Measurements from ENCODE around the gene XPNPEP3. TPM values are rescaled to one million over a fixed set of nuclear protein-coding genes. Genes with fewer than 3 reads are reported as not detected.
"Not testable (repeated sequence)": the region's sequence is repeated elsewhere in the genome, so short reads cannot be mapped to it uniquely, and the experiment has no call there.

The XPNPEP3 gene
- polyA plus RNA-seq, 1 experiment, result 25.8 TPM

DNA sequence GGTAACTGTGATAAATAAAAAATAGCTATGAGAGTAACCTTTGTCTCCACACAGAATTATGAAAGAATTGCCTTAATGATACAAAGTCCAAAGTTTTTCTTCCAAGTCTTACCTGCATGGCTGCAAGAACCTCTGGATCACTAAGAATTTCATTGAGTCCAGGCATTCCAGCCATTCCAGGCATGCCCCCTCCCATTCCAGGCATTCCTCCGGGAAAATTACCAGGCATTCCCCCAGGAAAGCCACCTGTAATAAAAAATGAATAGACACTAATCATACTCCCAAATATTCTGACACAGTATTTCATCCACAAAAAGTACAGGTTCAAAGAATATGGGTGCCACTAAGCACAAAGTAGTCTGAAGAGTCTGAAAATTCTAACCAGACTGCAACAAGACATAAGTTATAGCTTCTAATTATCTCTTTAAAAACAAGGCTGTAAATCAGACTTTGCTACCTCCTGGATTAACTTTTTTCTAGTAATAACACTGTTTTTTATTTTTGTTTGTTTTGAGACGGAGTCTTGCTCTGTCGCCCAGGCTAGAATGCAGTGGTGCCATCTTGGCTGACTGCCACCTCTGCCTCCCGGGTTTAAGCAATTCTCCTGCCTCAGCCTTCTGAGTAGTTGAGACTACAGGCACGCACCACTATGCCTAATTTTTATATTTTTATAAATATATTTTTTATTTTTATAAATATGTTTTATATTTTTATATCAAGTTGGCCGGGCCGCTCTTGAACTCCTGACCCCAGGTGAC is 29.8 kb upstream of the XPNPEP3 start:
- ChIA-PET CTCF (interaction anchor here (1.4 kb wide), 1 partner anchor 25 kb away, joined by 3 read pairs; no protein-coding TSS in a partner anchor), POLR2A (no interaction called here)
- no peak for DNase-seq (ENCODE audit: low read depth)
- TF ChIP-seq, protein P1, sequence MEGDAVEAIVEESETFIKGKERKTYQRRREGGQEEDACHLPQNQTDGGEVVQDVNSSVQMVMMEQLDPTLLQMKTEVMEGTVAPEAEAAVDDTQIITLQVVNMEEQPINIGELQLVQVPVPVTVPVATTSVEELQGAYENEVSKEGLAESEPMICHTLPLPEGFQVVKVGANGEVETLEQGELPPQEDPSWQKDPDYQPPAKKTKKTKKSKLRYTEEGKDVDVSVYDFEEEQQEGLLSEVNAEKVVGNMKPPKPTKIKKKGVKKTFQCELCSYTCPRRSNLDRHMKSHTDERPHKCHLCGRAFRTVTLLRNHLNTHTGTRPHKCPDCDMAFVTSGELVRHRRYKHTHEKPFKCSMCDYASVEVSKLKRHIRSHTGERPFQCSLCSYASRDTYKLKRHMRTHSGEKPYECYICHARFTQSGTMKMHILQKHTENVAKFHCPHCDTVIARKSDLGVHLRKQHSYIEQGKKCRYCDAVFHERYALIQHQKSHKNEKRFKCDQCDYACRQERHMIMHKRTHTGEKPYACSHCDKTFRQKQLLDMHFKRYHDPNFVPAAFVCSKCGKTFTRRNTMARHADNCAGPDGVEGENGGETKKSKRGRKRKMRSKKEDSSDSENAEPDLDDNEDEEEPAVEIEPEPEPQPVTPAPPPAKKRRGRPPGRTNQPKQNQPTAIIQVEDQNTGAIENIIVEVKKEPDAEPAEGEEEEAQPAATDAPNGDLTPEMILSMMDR (IDR thresholded peaks at IDR 0.05; ENCODE audit: insufficient read depth, low read depth, low read length), result no peak
- no peaks in the 10 kb centered on the region for H3K27me3 ChIP-seq (ENCODE audit: control insufficient read depth, insufficient read depth, low read length)
- peaks cover 5% of the 10 kb centered on the region for H3K36me3 ChIP-seq (ENCODE audit: control insufficient read depth, insufficient read depth, low read length)
- H3K4me3 ChIP-seq (ENCODE audit: low read depth, low read length), result no peak overlapping the region

DNA sequence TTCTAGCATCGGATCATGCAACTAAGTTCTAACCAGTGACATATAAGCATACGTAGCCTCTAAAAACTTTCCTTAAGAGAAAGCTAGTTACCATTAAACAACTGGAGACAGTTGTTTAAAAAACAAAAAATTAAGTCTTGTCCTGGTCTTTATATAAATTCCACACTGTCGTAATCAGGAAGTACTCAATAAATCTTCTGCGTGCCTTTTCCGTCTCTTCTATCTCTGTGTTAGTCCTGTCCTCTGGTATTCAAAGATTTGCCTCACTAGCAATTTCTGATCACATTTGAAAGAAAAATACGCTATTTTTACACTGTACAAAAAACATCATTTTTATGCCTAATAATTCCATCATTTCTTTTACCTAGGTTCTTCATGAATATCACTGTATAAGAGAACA is 27.8 kb upstream of the XPNPEP3 start:
- H3K4me3 ChIP-seq (ENCODE audit: low read depth, low read length), result no peak overlapping the region
- no peak for DNase-seq (ENCODE audit: low read depth)
- POLR2A ChIA-PET, result no interaction called here
- CTCF ChIA-PET, result interaction anchor here (0.8 kb wide), 1 partner anchor 12 kb away, joined by 3 read pairs; no protein-coding TSS in a partner anchor
- peaks cover 5% of the 10 kb centered on the region for H3K36me3 ChIP-seq (ENCODE audit: control insufficient read depth, insufficient read depth, low read length)
- TF ChIP-seq, protein P1 (IDR thresholded peaks at IDR 0.05; ENCODE audit: insufficient read depth, low read depth, low read length), result no peak
- H3K27me3 ChIP-seq (ENCODE audit: control insufficient read depth, insufficient read depth, low read length), result no peaks in the 10 kb centered on the region

DNA sequence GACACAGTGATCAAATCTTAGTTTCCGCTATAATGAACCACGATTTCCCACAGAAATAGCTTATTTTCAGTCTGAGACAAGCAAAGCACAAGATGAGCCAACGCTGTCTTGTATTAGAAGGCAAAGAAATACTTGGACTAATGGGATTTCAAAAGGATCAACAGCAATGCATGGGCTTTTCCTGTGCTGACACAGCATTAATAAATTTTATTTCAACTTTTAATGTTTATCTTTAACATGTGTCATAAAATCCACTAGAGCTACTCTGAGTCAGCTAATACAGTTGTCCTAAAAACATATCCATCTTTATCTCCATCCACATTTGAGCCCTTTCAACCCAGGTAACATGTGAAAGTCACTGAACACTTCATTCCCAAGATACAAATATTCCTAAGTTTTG is 22.3 kb upstream of the XPNPEP3 start:
- DNase-seq (ENCODE audit: low read depth), result no peak
- H3K27me3 ChIP-seq (ENCODE audit: control insufficient read depth, insufficient read depth, low read length), result no peaks in the 10 kb centered on the region
- ChIA-PET CTCF (interaction anchor here (1.5 kb wide), 1 partner anchor 8 kb away, joined by 3 read pairs; no protein-coding TSS in a partner anchor), POLR2A (no interaction called here)
- TF ChIP-seq, protein P1 (IDR thresholded peaks at IDR 0.05; ENCODE audit: insufficient read depth, low read depth, low read length), result no peak
- peaks cover 7% of the 10 kb centered on the region for H3K36me3 ChIP-seq (ENCODE audit: control insufficient read depth, insufficient read depth, low read length)
- no peak overlapping the region for H3K4me3 ChIP-seq (ENCODE audit: low read depth, low read length)

DNA sequence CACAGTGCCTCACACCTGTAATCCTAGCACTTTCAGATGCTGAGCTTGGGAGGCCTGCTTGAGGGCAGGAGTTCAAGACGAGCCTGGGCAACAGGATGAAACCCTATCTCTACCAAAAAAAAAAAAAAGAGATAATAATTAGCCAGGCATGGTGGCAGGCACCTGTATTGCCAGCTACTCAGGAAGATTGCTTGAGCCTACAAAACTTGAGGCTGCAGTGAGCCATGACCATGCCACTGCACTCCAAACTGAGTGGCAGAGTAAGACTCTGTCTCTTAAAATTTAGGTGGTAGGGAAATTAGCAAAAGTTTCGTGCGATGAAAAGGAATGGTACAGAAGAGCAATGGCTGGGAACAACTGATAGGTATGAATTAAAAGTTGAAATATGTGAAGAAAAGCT is 18.5 kb upstream of the XPNPEP3 start:
- ChIA-PET CTCF (interaction anchor here (1.4 kb wide), 1 partner anchor 14 kb away, joined by 3 read pairs; no protein-coding TSS in a partner anchor), POLR2A (no interaction called here)
- TF ChIP-seq, protein P1 (IDR thresholded peaks at IDR 0.05; ENCODE audit: insufficient read depth, low read depth, low read length), result no peak
- DNase-seq (ENCODE audit: low read depth), result no peak
- Histone ChIP-seq H3K27me3 (ENCODE audit: control insufficient read depth, insufficient read depth, low read length) (no peaks in the 10 kb centered on the region), H3K36me3 (ENCODE audit: control insufficient read depth, insufficient read depth, low read length) (peaks cover 8% of the 10 kb centered on the region), H3K4me3 (ENCODE audit: low read depth, low read length) (no peak overlapping the region)

DNA sequence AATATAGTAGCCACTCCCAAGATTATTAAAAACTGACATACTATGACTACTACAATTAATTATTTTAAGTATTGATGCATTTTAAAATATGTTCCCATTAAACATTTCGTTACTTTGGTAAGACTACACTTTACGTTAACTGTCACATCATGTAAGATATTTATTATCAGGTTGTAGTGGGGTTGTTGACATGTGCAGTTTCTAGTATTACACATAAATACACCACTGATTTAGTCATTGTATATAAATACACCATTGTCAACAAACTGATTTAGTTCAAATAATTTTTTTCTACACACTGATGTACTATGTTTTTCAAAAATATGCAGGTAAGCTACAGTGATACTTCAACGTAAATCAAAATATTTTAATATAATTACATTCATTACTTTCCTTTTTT is 12.0 kb upstream of the XPNPEP3 start:
- Histone ChIP-seq H3K27me3 (ENCODE audit: control insufficient read depth, insufficient read depth, low read length) (no peaks in the 10 kb centered on the region), H3K4me3 (ENCODE audit: low read depth, low read length) (no peak overlapping the region), H3K36me3 (ENCODE audit: control insufficient read depth, insufficient read depth, low read length) (peaks cover 6% of the 10 kb centered on the region)
- TF ChIP-seq, protein P1 (IDR thresholded peaks at IDR 0.05; ENCODE audit: insufficient read depth, low read depth, low read length), result no peak
- ChIA-PET CTCF (no interaction called here), POLR2A (no interaction called here)
- no peak for DNase-seq (ENCODE audit: low read depth)

DNA sequence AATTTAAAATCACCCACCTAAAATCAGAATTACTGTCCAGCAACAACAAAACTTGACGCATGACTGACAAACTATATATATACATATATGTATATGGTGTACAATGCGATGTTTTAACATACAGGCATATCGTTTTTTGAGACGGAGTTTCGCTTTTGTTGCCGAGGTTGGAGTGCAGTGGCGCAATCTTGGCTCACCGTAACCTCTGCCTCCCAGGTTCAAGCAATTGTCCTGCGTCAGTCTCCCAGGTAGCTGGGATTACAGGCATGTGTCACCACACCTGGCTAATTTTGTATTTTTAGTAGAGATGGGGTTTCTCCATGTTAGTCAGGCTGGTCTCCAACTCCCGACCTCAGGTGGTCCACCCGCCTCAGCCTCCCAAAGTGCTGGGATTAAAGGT is 11.1 kb upstream of the XPNPEP3 start:
- DNase-seq (ENCODE audit: low read depth); H3K36me3 ChIP-seq (ENCODE audit: control insufficient read depth, insufficient read depth, low read length); POLR2A ChIA-PET; H3K4me3 ChIP-seq (ENCODE audit: low read depth, low read length); CTCF ChIA-PET; H3K27me3 ChIP-seq (ENCODE audit: control insufficient read depth, insufficient read depth, low read length): not testable (repeated sequence)

Data from BJ (cell line).